AG10803 (cell line): ENCODE measurements around the gene PTPRA.
"Not testable (repeated sequence)": the region's sequence is repeated elsewhere in the genome, so short reads cannot be mapped to it uniquely, and the experiment has no call there.

Experiments used
- DNase-seq: peaks from one replicate; pipeline ENCODE4 v3.0.0; 2010; ENCODE audit warnings: low read depth
- H3K4me3 ChIP-seq: 2 replicates; pipeline ENCODE4 v1.5.1; 2011; ENCODE audit warnings: mild to moderate bottlenecking, low read length, control low read depth
- TF ChIP-seq, protein P1 (sequence below): conservative IDR thresholded peaks from 2 replicates; pipeline ENCODE4 v1.5.1; 2011; ENCODE audit warnings: mild to moderate bottlenecking, low read length, control low read depth, inconsistent platforms

The PTPRA gene, protein sequence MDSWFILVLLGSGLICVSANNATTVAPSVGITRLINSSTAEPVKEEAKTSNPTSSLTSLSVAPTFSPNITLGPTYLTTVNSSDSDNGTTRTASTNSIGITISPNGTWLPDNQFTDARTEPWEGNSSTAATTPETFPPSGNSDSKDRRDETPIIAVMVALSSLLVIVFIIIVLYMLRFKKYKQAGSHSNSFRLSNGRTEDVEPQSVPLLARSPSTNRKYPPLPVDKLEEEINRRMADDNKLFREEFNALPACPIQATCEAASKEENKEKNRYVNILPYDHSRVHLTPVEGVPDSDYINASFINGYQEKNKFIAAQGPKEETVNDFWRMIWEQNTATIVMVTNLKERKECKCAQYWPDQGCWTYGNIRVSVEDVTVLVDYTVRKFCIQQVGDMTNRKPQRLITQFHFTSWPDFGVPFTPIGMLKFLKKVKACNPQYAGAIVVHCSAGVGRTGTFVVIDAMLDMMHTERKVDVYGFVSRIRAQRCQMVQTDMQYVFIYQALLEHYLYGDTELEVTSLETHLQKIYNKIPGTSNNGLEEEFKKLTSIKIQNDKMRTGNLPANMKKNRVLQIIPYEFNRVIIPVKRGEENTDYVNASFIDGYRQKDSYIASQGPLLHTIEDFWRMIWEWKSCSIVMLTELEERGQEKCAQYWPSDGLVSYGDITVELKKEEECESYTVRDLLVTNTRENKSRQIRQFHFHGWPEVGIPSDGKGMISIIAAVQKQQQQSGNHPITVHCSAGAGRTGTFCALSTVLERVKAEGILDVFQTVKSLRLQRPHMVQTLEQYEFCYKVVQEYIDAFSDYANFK

DNA sequence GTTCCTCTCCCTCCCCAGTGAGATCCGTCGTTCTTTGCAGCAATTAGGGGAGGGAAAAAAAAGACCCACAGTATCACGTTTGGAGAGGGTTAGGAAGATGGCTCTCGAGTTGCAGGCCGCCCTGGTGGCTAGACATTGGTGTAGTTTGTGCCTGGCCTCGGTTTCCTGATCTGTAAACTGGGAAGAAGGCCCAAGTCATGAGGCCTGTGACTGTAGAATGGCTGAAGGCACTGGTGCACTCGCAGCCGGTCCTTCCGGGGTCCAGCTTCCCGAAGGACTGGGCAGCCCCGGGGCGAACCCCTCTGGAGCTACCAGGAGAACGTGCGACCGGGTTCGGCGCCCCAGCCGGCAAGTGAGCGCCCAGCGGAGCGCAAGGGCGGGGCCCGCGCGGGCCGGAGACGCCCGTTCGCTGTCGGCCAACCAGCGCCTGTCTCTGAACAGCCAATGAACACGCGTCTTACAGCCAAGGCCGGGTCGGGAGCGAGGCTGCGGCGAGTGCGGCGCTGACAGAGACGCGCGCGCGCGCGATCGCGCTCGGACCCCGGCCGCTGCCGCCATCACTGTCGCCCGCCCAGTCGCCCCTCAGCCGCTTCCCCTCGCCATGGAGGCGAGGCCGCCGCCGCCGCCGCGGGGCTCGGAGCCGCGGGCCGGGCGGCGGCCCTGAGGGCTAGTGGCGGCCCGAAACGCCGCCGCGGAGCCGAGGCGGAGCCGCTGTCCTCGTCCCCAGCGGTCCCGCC is at the start of gene PTPRA:
Gene PTPRA, plus strand, starts transcription at position 472 of the 737 bp plus-strand sequence. CDS start 90,797 bp downstream, outside the sequence.
- H3K4me3 ChIP-seq: peak within 1 kb of the TSS; percentile 84
- TF ChIP-seq, protein P1, sequence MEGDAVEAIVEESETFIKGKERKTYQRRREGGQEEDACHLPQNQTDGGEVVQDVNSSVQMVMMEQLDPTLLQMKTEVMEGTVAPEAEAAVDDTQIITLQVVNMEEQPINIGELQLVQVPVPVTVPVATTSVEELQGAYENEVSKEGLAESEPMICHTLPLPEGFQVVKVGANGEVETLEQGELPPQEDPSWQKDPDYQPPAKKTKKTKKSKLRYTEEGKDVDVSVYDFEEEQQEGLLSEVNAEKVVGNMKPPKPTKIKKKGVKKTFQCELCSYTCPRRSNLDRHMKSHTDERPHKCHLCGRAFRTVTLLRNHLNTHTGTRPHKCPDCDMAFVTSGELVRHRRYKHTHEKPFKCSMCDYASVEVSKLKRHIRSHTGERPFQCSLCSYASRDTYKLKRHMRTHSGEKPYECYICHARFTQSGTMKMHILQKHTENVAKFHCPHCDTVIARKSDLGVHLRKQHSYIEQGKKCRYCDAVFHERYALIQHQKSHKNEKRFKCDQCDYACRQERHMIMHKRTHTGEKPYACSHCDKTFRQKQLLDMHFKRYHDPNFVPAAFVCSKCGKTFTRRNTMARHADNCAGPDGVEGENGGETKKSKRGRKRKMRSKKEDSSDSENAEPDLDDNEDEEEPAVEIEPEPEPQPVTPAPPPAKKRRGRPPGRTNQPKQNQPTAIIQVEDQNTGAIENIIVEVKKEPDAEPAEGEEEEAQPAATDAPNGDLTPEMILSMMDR: no peak
- DNase-seq: peak; percentile 87

DNA sequence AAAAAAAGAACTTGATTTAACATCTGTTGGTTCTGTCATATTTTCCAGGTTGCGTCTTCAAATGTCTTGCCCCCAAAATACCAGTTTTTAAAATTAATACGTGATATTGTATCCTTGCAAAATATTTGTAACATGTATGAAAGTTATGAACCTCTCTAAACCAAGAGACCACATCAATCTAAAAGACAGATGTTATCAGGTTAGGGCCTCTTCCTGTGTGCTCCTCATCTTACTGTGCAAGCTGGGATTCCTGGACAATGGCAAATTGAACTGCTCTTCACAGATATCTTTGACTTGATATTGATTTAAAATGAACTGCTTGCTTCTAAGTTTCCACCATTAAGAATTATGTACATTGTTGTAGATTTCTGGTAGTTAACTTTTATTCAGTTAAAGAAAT is 47.5 kb upstream of the PTPRA start:
- H3K4me3 ChIP-seq: no peak overlapping the region
- no peak for DNase-seq
- TF ChIP-seq, protein P1: no peak

DNA sequence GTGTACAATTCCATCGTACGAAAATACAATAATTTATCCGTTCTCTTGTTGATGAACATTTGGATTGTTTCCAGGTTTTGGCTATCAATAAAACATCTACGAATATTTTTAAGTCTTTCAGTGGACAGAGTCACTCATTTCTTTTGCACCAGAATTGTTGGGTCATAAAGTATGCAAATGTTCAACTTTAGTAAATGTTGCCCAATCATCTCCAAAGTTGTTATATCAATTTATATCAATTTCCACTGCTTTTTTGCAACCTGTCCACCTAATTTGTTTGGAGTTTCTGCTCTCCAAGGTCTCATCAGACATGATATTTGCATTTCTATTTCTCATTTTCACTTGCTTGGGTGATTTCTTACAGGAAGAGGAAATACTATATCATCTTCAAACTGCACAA is 46.6 kb upstream of the PTPRA start:
- TF ChIP-seq, protein P1: no peak
- no peak for DNase-seq
- no peak overlapping the region for H3K4me3 ChIP-seq

DNA sequence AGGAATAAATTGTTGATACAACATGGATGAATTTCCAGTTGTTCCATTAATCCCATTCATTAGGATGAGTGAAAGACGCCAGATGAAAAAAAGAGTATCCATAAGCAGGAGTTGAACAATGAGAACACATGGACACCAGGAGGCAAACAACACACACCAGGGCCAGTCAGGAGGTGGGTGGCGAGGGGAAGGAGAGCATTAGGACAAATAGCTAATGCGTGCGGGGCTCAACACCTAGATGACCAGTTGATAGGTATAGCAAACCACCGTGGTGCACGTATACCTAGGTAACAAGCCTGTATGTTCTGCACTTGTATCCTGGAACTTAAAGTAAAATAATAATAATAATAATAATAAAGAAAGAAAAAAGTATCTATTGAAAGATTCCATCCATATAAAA is 43.9 kb upstream of the PTPRA start:
- no peak for DNase-seq
- TF ChIP-seq, protein P1: no peak
- no peak overlapping the region for H3K4me3 ChIP-seq

DNA sequence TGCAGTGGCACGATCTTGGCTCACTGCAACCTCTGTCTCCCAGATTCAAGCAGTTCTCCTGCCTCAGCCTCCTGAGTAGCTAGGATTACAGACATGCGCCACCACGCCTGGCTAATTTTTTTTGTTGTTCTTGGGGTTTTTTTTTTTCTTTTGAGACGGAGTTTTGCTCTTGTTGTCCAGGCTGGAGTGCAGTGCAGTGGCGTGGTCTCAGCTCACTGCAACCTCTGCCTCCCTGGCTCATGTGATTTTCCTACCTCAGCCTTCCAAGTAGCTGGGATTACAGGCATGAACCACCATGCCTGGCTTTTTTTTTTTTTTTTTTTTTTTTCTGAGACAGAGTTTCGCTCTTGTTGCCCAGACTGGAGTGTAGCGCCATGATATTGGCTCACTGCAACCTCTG is 42.1 kb upstream of the PTPRA start:
- DNase-seq, H3K4me3 ChIP-seq: not testable (repeated sequence)

DNA sequence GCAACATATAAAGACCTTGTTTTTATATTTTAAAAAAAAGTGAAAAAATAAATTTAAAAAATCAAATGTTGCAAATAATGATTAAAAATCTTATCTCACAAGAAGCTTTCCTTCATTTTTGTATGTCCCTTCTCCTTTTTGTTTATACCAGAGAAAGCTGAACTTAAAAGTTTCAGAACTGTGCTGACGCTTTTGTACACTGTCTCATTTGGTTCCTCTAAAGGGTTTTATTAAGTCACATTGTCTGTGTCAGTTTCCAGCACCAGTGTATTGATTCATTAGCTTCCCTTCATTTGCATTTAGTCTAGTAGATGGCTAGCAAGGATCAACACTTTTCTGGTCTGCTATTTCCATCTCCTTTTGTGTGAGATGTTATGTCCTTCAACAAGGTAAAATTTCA is 39.5 kb upstream of the PTPRA start:
- no peak overlapping the region for H3K4me3 ChIP-seq
- TF ChIP-seq, protein P1: no peak
- no peak for DNase-seq

DNA sequence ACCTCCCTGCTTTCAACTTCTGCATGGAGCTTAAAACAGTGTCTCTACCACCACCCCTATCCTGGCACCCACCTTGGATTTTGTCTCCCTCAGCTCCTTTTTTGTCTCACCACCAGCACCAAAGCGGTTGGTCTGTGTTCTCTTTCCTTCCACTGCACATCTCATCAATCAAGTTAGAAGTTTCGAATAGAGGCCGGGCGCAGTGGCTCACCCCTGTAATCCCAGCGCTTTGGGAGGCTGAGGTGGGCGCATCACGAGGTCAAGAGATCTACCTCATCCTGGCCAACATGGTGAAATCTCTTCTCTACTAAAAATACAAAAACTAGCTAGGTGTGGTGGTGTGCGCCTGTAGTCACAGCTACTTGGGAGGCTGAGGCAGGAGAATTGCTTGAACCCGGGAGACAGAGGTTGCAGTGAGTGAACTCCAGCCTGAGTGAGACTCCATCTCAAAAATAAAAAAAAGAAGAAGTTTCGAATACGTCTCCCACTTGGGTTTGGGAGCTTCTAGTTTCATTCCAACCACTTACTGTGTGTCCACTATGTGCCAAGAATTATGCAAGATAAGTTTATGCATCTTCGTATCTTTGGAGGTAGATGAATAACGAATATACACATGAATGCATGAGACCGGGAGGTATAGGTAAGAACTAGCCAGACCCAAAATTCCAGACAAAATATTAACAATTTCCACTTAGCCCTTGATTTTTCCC is 38.7 kb upstream of the PTPRA start:
- no peak for DNase-seq
- H3K4me3 ChIP-seq: no peak overlapping the region
- TF ChIP-seq, protein P1: no peak
